DMS114 treated with DMSO at 0.1 percent for 48 hours (cell line): ENCODE data around the gene AIG1.

Source experiments
- DNase-seq: peaks from one replicate; lab custom pipeline; 2025; ENCODE audit not compliant: unreplicated experiment; lab: John Stamatoyannopoulos, UW

The AIG1 gene

GRCh38 chr6:143356101-143356880 is 295.6 kb downstream of the AIG1 start:
- DNase-seq = no peak

DNA sequence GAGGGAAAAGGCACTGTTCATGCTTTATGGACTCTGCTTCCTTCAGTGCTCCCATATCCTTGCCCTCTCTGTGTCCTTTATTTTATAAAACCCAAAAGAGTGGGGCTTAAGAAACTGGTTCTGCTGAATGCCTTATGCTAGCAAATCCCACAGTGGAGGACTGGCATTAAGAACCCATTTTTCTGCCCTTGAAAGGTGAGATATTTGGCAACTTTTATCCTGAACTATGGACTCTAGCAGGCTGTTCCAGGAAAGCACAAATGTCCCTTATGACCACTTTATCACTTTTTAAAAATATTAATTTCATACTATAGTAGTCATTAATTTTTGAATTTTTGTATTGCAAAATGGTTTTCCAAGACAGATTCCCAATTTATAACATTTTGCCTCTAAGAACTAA is 296.5 kb downstream of the AIG1 start:
- DNase-seq = no peak

- no peak for DNase-seq
Measured at GRCh38 chr6:143357561-143358255, 297.0 kb downstream of the AIG1 start.

GRCh38 chr6:143361536-143362191 is 301.0 kb downstream of the AIG1 start:
- DNase-seq = no peak

GRCh38 chr6:143362192-143362558 is 301.5 kb downstream of the AIG1 start:
- no peak for DNase-seq

DNA sequence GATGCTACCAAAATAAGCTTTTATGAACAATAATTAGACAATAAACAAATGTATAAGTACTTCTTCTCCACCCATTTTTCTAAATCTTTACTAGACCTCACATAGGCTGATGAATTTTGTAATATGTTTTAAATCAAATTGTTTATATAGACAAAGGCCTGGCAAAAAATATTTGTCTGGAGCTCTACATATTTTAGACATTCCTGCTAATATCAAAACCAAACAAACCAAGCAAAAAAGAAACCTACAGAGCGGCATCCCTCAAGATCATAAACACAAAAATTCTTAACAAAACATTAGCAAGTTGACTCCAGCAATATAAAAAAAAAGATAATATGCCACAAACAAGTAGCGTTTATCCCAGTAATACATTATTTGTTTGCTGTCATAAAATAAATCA is 302.6 kb downstream of the AIG1 start:
- DNase-seq = no peak

- no peak for DNase-seq
Measured at GRCh38 chr6:143368426-143368825, 307.7 kb downstream of the AIG1 start.

- no peak for DNase-seq
Measured at GRCh38 chr6:143369971-143370370, 309.3 kb downstream of the AIG1 start.

DNA sequence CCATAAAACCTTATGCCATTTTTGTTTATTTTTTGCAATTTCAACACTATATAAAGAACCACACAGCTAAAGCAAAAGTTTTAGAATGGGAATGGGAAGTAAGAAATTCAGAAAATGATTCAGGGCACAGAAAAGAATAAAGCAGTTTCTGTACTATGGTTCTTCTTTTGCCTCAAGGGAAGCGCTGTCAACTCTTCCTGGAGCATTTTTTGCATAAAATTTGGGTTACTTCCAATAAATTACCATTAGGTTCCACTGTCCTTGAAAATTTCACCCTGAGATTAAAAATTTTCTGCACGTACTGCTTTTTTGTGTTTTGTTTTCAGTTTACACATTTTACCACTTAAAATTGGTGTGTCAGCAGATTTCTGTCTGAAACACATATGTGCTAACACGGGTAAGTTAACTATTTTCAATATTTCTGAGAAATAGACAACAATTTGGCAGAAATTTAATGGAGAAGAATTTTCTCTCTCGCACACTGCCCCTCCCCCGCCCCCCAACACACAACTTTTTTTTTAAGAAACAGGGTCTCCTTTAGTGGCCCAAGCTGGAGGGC is 310.2 kb downstream of the AIG1 start:
- DNase-seq = no peak

- DNase-seq = no peak
Measured at GRCh38 chr6:143372199-143372882, 311.7 kb downstream of the AIG1 start.

- no peak for DNase-seq
Measured at GRCh38 chr6:143374014-143374413, 313.3 kb downstream of the AIG1 start.

- DNase-seq = no peak
Measured at GRCh38 chr6:143375022-143375585, 314.4 kb downstream of the AIG1 start.

DNA sequence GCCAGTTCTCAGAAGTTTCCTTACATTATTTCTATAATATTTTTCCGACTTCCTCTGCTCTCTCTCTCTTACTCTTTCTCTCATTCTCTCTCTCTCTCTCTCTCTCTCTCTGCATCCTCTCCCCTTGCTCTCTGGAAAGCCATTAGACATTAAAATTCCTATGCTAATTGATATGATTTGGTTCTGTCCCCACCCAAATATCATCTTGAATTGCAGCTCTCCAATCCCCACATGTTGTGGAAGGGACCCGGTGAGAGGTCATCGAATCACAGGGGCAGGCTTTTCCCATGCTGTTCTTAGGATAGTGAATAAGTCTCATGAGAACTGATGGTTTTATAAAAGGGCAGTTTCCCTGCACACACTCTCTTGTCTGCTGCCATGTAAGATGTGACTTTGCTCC is 315.7 kb downstream of the AIG1 start:
- DNase-seq = no peak

- no peak for DNase-seq
Measured at GRCh38 chr6:143376861-143377260, 316.2 kb downstream of the AIG1 start.

GRCh38 chr6:143385636-143386035 is 324.9 kb downstream of the AIG1 start:
- DNase-seq = no peak

DNA sequence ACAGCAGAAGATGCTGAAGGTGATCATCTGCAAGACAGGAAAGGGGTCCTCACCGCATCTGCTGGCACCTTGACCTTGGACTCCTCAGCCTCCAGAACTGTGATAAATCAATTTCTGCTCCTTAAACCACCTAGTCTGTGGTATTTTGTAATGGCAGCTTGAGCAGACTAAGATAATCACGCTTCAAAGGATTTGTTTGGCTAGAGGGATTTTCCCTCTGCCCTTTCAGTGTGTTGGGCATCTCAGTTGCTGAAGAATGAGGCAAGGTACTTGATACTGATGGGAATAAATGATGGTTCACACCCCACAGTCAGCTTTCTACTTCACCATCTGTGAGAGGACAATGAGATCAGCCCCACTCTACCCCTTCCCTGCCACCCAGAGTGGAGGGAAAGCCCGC is 329.6 kb downstream of the AIG1 start:
- DNase-seq = no peak
